ENCODE measurements around the gene SCAANT1.
A peak's percentile ranks its signal among the peaks of the same experiment; 100 is the strongest.

SCAANT1 gene

DNA sequence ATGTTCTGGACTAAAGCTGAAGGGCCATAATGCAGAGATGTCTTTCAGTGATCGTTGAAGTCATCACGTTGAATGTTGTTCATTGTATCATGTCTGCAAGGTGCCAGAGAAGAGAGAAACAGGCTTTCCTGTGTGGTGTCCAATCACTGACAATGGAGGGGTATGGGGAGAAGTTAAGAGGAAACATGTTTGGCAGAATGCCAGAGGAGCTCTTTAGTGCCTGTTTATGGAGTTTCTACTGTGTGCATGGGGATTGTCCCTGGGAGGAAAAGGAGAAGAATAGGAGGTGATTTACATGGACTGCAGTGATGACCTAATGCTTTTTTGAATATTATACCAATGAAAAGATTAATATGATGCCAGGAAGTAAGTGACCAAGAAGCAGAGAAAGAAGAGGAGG, 11.7 kb downstream of the SCAANT1 start:
- no peak for DNase-seq (ENCODE audit: low read depth)

DNA sequence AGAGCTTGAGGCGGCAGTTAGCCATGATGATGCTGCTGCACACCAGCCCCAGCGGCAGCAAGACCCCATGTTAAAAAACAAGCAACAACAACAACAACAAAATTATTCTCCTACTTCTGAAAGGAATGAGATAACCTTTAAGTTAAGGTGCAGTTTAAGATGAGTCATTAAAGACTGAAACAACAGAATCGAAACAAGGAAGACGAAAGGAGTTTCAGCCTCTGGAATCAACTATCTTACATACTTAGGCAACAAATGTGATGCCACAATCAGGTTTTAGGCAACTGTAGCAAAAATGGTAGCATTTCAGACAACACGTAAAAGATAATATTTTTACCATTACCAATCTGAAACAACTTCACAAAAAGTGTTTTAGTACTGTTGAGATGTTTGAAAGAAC, 12.2 kb downstream of the SCAANT1 start:
- no peak for DNase-seq (ENCODE audit: low read depth)

DNA sequence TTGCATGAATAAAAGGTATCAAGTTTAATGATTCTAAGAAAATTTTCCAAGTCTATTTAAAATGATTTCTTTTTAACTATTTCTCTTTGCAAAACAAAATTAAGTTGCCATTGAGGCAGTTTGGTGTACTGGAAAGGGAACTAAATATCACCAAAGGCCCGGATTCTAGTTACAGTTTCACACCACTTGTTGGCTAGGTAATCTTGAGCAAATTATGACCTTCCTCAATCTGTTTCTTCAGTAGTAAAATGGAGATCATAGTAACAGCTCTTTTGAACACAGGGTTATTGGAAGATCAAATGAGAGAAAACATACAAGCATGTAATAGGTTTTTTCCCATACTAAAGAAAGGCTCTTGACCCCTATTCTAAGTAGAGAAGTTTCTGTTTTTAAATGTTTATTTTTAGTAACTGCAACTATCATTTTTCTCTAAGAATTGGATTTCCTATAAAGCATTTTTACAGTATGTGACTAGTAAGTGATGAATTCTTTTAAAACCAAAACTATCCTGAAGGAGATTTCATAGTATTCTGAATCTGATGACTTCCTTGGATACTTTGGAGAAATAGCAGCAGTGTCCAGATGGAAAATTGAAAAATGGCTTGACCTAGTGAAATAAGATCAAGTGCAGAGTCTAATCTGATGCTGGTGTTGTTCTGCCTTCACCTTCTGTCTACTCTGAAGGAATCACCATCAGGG, 15.7 kb downstream of the SCAANT1 start:
- no peak for DNase-seq (ENCODE audit: low read depth)

DNA sequence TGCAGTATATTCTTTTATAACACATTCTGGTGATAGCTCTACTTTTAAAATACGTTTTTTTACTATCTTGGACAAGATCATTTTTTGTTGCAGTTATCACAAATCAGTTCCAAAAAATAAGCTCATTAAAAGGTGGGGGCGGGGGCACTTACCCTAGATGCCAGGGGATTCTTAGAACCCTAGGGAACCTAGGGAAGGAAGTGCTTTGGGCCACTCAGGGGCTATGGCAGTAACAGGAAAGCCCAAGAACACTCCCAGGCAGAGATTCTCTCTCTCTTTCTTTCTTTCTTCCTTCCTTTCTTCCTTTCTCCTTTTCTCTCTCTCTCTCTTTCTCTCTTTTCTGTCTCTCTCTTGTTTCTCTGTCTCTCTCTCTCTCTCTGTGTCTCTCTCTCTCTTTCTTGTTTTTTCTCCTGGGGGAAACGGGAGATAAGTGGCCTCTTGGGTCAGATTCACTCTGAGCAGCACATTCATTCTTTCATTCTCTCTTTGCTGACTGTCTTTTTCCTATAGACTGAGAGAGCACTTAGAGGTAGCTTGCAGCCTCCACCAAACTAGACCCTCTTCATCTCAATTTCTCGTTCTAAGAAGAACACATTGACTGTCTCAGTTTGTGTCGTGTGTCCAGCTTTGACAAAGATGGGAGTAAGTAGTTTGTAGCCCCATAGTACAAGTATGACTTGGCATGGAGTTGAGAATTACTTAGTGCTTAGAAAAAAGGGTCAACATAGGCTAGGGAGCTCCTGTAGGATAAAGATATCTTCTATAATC, 16.6 kb downstream of the SCAANT1 start:
- no peak for DNase-seq (ENCODE audit: low read depth)

DNA sequence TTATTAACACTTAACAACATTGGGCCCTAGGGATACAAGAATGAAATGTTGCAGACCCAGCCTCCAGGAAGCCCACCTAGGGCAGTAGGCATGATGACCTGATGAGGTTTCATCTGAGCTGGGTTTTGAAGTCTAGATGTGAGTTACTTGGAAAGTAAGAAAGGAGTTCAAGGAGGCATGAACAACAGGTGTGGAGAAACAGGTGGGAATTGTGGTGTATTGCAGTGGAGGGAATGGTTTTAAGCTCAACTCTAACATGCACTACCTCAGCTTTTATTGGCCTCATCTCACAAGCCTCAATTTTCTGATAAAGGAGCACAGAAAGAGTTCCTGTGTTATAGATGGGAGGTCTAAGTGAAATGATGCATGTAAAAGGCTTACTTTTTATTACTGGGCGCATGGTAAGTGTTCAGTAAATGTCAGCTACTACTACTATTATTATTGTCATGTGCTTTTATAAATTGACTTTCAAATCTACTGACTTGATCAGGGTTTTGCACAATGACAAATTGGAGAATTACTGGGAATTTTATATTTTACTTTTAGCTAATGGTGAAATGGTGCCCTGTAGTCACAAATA, 19.3 kb downstream of the SCAANT1 start:
- DNase-seq (ENCODE audit: low read depth): no peak

DNA sequence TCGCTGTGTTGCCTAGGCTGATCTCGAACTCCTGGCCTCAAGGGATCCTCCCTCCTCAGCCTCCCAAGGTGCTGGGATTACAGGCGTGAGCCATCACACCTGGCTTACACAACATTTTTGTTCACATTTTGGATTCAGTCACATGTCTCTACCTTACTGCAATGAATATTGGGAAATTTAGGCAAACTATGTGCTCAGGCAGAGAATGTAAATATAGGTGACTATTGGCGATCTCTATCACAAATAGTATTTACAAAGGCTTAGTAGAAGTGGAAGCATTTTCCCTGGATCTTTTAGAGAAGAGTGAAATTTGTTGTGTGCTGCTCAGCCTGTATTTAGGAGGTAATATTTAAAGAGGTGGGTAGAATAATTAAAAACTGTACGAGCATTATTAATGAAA, 20.7 kb downstream of the SCAANT1 start:
- no peak for DNase-seq (ENCODE audit: low read depth)

DNA sequence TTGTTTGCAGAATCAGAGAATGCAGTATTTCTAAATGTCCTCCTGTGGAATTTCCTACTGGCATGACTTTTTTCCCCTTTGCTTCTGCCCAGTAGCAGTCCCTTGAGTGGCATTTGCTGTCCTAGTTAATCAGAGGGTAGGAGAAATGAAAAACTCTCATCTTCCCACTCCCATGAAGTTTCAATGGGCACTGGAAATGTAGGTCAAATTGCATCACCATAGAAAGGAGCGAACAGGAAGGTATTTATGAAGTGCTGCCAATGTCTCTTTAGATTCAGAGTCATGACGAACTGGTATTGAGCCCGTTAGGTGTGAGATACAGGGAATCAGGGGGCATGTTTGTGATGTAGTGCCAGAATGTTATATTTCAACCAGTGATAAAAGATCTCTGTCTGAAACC, 25.3 kb downstream of the SCAANT1 start:
- no peak for DNase-seq (ENCODE audit: low read depth)

DNA sequence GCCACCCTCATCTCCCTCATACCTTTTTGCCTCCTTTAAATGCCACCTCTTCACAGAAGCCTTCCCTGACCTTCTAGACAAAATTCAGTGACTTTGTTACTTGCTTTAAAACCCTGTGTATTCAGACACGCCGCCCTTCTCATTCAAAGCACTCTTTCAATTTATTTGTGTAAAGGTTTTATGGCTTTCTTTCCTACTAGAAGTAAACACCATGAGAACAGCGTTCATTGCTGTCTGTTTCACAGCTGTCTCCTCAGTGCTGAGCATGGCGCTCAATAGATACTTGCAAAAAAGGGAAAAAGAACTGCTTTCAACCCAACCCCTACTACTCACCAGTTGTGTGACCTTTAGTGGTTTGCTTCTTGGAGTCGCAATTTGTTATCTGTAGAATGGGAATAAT, 31.5 kb downstream of the SCAANT1 start:
- DNase-seq (ENCODE audit: low read depth): no peak

DNA sequence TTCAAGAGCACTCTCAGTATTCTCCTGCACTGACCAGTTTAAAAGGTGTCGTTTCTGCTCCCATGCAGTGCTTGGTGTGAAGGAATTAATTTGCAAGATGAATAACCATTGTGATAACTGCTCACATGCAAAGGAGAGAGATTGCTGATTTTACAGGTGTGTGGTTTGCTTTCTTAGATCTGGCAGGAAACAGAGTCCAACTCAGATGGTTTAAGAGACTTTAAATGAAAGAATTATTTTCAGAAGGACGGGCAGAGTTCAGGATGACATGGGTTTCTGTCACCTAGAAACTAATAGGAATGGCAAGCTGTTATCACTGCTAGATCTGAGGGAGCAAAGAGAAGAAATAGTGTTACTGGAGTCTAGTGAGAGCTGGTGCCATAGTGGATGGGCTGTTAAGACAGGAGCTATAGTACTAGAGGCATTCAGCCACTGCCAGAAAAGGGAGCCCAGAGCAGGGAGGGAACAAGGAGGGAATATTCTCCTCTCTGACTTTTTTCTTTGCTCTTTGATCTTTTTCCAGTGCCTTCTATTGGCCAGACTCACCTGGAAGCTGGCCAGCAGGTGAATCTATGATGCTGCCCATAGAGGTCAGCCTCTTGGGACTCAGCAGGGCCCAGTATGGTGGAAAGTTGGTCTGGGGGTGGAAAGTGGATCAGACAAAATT, 33.7 kb downstream of the SCAANT1 start:
- DNase-seq (ENCODE audit: low read depth): no peak

DNA sequence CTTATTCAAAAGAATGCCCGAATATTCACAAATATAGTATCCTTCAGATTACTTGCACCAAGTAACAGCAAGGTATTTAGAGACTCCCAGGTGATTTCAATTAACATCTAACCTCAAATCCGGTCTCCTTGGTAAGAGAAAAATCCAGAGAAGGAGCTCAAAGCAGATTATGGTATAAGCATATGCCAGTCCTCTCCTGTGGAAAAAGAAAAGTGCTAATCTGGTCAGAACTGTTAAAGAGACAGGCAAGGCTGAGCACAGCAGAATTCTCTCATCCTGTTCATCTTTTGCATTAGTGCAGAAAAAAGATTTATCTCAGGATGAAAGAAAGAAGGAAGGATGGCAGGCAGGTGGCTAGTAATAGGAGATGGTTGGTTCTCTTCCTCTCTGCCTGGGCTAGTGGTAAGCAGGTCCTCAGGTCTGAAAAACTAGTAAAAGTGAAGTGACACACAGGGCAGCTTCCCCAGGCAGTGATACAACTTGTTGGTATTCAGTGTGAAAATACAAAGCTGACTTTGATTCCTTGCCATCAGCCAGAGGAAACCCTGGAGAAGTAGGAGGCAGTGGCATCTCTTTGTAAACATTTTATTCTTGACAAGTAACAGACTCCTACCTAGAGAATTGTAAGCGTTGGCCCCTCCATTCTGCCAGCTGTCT, 34.3 kb downstream of the SCAANT1 start:
- no peak for DNase-seq (ENCODE audit: low read depth)

DNA sequence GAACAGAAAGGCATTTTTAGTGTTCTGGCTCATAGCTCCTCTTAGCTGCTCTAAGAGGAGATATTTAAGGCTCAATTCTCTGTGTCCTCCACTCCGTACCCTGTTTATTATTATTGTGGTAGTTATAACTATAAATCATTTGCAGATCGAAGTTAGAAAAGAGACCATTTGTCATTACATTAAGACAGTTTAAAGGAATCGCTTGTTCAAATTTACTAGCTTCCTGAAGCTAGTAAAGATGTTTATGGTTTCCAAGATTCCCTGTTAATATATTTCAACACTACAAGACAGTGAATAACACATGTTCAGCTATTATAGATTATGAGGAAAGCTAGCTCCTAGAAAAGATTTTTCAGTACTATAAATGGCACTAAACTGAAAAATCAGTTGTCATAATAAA, 35.9 kb downstream of the SCAANT1 start:
- no peak for DNase-seq (ENCODE audit: low read depth)

DNA sequence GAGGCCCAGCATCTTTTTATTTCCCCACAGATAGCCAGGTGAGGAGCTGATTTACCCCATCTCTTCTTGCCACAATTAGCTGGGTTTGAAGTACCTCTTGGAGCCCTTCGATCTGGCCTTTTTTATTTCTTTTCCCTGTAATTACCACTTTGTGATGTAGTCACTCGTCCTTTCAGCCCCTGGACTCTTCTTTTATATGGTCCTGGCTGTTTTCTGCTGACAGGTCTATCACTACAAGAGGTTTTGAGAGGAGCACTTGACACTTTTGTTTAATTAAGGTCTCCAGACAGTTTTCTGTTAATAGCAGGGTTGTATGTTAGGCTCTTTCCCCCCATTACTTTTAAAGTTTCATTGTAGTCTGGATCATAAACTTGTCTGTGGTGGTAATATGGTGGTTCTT, 36.7 kb downstream of the SCAANT1 start:
- DNase-seq (ENCODE audit: low read depth): no peak

DNA sequence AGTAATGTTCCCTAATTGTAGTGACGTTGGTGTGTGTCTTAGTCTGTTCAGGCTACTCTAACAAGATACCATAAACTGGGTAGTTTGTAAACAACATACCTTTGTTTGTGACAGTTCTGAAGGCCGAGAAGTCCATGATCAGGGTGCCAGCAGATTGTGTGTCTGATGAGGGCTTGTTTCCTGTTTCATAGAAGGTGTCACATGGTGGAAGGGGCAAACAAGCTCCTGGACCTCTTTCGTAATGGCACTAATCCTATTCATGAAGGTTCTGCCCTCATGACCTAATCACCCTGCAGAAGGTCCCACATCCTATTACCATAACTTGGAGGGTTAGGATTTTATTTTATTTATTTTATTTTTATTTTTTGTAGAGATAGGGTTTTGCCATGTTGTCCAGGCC, 37.4 kb downstream of the SCAANT1 start:
- no peak for DNase-seq (ENCODE audit: low read depth)

DNA sequence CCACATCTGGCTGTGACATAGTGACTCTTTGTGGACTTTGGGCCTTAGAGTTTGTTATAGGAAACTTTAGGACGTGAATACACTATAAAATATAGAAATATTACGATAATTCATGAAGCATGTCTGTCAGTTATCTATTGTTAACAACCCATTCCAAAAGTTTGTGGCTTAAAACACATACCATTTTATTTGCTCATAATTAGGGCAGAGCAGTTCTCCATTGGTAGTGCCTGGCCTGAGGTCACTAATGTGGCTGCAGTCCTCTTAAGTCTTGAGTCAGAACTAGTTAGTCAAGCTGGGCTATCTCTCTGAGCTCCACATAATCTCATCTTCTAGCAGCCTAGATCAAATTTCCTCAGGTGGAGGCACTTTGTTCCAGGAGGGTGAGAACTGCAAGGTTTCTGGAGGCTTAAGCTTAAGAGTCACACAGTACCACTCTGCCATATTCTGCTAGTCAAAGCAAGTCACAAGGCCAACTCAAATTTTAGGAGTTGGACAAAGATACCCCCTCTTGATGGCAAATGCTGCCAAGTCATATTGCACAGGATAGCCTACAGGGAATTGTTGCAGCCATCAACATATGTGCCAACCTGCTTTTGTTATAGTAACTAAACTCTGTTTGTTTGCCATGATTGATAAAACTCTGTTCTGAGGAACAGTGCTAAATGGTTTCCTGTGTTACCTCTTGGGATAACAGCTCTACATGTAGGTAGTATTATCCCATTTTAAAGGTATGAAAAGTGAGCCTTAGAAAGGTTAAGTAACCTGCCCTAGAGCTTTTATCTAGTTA, 39.9 kb downstream of the SCAANT1 start:
- no peak for DNase-seq (ENCODE audit: low read depth)

DNA sequence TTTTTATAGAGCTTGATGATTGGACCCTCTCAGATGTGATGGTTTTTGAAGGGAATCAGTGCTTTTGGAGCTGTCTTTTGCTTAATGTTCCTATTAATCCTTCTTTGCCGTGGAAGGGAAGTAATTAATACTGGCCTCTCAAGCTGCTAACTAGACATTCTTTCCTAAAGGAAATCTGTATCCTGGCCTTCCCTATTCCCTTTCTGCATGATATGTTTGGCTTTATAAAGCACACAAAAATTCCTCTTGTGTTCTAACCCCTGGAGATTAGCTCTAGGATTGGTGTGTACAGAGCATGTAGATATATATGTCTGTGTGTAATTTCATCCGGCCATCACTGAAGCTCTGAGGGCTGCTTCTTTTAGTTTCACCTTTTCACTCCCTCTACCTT, 41.6 kb downstream of the SCAANT1 start:
- no peak for DNase-seq (ENCODE audit: low read depth)

DNA sequence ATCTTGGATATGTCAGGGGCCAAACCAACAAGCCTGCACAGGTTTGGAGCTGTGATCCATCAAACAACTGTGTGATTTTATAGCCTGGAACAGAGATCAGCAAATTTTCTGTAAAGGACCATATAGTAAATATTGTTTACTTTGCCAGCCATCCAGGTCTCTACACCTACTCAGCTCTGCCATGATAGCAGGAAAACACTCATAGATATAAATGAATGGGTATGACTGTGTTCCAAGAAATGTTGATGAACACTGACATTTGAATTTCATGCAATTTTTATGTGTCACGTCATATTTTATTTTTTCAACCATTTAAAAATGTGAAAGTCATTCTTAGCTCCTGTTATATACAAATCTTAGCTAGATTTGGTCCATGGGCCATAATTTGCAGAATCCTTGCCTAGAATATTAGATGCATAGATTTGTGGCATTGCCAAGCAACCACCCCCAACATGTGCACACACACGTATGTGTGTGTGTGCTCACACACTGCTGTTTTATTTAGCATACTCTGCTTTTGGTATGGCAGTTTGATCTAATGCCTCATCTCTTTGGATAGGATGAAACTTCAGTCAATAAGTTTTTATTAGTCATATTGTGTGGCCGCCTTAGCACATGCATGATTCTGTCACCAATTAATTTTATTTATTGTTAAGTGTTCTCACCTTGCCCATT, 42.1 kb downstream of the SCAANT1 start:
- DNase-seq (ENCODE audit: low read depth): no peak

DNA sequence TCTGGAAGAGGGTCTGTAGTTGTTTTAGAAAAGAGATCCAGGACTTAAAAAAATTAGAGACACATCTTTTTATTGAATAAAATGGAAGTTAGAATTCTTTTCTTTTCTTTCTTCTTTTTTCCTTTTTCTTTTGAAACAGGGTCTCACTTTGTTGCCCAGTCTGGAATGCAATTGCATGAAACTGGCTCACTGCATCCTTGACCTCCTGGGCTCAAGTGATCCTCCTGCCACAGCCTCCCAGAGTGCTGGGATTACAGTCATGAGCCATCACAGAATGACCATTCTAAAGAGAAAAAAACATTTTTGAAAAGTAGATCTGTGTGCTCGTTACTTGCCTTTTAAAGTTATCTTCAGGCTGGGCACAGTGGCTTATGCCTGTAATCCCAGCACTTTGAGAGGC, 45.0 kb downstream of the SCAANT1 start:
- DNase-seq (ENCODE audit: low read depth): no peak

DNA sequence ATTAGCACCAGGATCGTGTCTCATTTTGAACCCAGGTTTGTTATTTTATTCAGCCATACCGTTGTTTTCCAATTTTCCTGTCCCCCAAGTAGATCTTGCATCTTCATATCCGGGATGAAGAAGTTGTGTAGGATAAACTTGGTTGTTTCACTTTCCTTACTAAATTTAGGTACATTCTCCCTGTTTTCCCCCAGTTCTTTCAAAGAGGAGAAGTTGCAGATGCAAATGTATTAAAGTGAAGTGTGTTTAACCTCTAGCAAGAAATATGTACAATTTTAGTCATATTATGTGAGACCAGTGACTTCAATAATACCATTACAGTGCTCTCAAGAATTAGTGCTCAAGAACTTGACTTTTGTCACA, 47.2 kb downstream of the SCAANT1 start:
- no peak for DNase-seq (ENCODE audit: low read depth)

DNA sequence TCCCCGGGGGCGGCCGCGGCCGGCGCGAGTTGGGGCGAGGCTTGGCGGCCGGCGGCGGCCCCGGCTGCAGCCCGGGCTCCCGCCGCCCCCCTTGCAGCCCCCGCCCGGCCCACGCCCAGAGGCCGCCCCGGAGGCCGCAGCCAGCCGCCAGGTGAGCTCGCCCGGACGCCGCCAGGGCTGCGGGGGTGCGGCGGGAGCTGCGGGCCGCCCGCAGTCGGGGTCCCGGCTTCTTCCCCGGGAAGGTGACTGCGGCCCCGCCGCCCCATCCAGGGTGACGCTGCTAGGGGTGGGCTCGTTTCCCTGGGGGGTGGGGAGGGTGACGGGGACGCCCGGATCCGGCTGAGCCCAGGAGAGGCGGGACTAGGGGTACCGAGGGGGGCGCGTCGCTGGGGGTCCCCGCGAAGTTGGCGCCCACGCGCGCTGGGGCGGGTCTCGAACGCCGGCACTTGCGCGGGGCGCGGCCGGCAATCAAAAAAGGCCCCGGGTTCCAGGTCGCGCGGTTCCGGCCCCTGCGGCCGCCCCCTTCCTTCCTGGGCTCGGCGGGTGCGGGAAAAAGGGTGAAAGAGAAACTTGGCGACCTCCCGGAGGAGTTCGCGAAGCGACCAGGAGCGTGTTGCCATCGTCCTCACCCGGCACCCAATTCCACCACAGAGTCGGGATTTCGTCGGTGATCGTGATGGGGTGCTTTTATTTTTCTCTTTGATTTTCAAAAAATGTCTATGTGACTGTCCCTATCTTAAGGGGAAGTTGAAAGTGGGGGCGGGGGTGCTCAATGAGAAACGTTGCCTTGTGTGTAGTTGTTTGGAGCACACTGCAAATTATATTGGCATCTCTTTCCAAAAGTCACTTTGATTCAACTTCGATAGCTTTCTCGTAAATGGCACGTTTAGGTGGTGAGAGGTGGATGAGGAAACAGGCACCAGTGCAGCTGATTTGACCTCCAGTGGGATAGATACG, 47.9 kb downstream of the SCAANT1 start:
- peak; percentile 24 for DNase-seq (ENCODE audit: low read depth)
